ENCODE data around the gene PFDN2. TPM values are rescaled to one million over a fixed set of nuclear protein-coding genes. Genes with fewer than 3 reads are reported as not detected.

The PFDN2 gene
- total RNA-seq, 1 donor from 2014 or later: 56.2 TPM

- no peak for TF ChIP-seq CTCF (IDR thresholded peaks at IDR 0.05)
- ATAC-seq: no peak
- peak overlapping the region; percentile 96 for H3K27ac ChIP-seq
- peaks cover 12% of the 10 kb centered on the region for H3K36me3 ChIP-seq
- intact Hi-C loops (cut with DNase I): no loop called here
- H3K4me3 ChIP-seq: peak overlapping the region; percentile 69
- peaks cover 53% of the 10 kb centered on the region for H3K4me1 ChIP-seq
- DNase-seq: no peak
- H3K27me3 ChIP-seq: no peaks in the 10 kb centered on the region
- H3K9me3 ChIP-seq: no peaks in the 10 kb centered on the region
Observed at GRCh38 chr1:161133220-161133740, 15.4 kb upstream of the PFDN2 start.

- intact Hi-C loops (cut with DNase I): no loop called here
Observed at GRCh38 chr1:161132410-161133219, 14.8 kb upstream of the PFDN2 start, which contains the start of gene DEDD. Gene DEDD (minus strand): TSS chr1:161132667. CDS start chr1:161124462, 8,205 bp downstream.

GRCh38 chr1:161131523-161132409 lies 13.9 kb upstream of the PFDN2 start:
- H3K27me3 ChIP-seq: no peaks in the 10 kb centered on the region
- intact Hi-C loops (cut with DNase I): no loop called here
- peak overlapping the region; percentile 96 for H3K27ac ChIP-seq
- ATAC-seq (peak; percentile 2), DNase-seq (no peak)
- no peak for TF ChIP-seq CTCF (IDR thresholded peaks at IDR 0.05)
- H3K4me3 ChIP-seq: peak overlapping the region; percentile 69
- no peaks in the 10 kb centered on the region for H3K9me3 ChIP-seq
- peaks cover 27% of the 10 kb centered on the region for H3K36me3 ChIP-seq
- peaks cover 59% of the 10 kb centered on the region for H3K4me1 ChIP-seq

More at GRCh38 chr1:161132410-161133219, 14.8 kb upstream of the PFDN2 start, which contains the start of gene DEDD:
- no peaks in the 10 kb centered on the region for H3K27me3 ChIP-seq
- H3K4me1 ChIP-seq: peaks cover 55% of the 10 kb centered on the region
- peak; percentile 96 for DNase-seq
- peak within 1 kb of the TSS; percentile 69 for H3K4me3 ChIP-seq
- H3K9me3 ChIP-seq: no peaks in the 10 kb centered on the region
- H3K36me3 ChIP-seq: peaks cover 19% of the 10 kb centered on the region
- H3K27ac ChIP-seq: peak within 1 kb of the TSS; percentile 96
- TF ChIP-seq CTCF (IDR thresholded peaks at IDR 0.05): no peak
- ATAC-seq: peak; percentile 95

- Histone ChIP-seq H3K4me1 (peaks cover 61% of the 10 kb centered on the region), H3K27me3 (no peaks in the 10 kb centered on the region), H3K27ac (no peak overlapping the region), H3K36me3 (peaks cover 40% of the 10 kb centered on the region), H3K4me3 (no peak overlapping the region), H3K9me3 (no peaks in the 10 kb centered on the region)
- ATAC-seq: no peak
- intact Hi-C loops (cut with DNase I): no loop called here
- no peak for TF ChIP-seq CTCF (IDR thresholded peaks at IDR 0.05)
- DNase-seq: no peak
Observed at GRCh38 chr1:161130266-161130665, 12.4 kb upstream of the PFDN2 start.

- Histone ChIP-seq H3K4me3 (no peak overlapping the region), H3K4me1 (peaks cover 50% of the 10 kb centered on the region), H3K36me3 (peaks cover 55% of the 10 kb centered on the region), H3K27ac (no peak overlapping the region), H3K9me3 (no peaks in the 10 kb centered on the region), H3K27me3 (no peaks in the 10 kb centered on the region)
- TF ChIP-seq CTCF (IDR thresholded peaks at IDR 0.05): no peak
- no peak for DNase-seq
- ATAC-seq: no peak
- intact Hi-C loops (cut with DNase I): no loop called here
Observed at GRCh38 chr1:161128591-161129420, 11.0 kb upstream of the PFDN2 start.
